ENCODE results near the gene DFFB.
"Not testable (repeated sequence)": the region's sequence is repeated elsewhere in the genome, so short reads cannot be mapped to it uniquely, and the experiment has no call there.

DNA sequence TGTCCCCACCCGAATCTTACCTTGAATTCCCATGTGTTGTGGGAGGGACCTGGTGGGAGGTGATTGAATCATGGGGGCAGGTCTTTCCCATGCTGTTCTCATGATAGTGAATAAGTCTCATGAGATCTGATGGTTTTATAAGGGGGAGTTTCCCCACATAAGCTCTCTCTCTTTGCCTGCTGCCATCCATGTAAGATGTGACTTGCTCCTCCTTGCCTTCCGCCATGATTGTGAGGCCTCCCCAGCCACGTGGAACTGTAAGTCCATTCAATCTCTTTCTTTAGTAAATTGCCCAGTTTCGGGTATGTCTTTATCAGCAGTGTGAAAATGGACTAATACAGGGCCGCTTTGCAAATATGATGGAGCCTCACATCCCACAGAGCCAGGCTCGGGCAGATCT, 61.1 kb downstream of the DFFB start:
- TF ChIP-seq SMAD4 (CRISPR knock-in tag; conservative IDR thresholded peaks at IDR 0.05); TAF1 (IDR thresholded peaks at IDR 0.05; ENCODE audit: control insufficient read depth, extremely low read depth, insufficient read depth, low read length, severe bottlenecking); EZH2 (IDR thresholded peaks at IDR 0.05; ENCODE audit: borderline replicate concordance, low read depth, low read length); CBX8 (IDR thresholded peaks at IDR 0.05; ENCODE audit: borderline replicate concordance, extremely low read depth, low read depth, low read length, poor library complexity, severe bottlenecking); RB1 (IDR thresholded peaks at IDR 0.05; ENCODE audit: low read depth); FOXK1 (CRISPR knock-in tag; IDR thresholded peaks at IDR 0.05; ENCODE audit: borderline replicate concordance); CREB1 (IDR thresholded peaks at IDR 0.05); CREB1 (CRISPR knock-in tag; IDR thresholded peaks at IDR 0.05); ZNF76 (CRISPR knock-in tag; IDR thresholded peaks at IDR 0.05; ENCODE audit: borderline replicate concordance); RFX5 (IDR thresholded peaks at IDR 0.05; ENCODE audit: low read depth, low read length); PHTF2 (CRISPR knock-in tag; IDR thresholded peaks at IDR 0.05): not testable (repeated sequence)
- TF ChIP-seq, protein P1, sequence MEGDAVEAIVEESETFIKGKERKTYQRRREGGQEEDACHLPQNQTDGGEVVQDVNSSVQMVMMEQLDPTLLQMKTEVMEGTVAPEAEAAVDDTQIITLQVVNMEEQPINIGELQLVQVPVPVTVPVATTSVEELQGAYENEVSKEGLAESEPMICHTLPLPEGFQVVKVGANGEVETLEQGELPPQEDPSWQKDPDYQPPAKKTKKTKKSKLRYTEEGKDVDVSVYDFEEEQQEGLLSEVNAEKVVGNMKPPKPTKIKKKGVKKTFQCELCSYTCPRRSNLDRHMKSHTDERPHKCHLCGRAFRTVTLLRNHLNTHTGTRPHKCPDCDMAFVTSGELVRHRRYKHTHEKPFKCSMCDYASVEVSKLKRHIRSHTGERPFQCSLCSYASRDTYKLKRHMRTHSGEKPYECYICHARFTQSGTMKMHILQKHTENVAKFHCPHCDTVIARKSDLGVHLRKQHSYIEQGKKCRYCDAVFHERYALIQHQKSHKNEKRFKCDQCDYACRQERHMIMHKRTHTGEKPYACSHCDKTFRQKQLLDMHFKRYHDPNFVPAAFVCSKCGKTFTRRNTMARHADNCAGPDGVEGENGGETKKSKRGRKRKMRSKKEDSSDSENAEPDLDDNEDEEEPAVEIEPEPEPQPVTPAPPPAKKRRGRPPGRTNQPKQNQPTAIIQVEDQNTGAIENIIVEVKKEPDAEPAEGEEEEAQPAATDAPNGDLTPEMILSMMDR (IDR thresholded peaks at IDR 0.05 in 2 of 3, conservative IDR thresholded peaks at IDR 0.05 in 1 of 3; ENCODE audit: insufficient read depth in 2 of 3, low read depth in 1 of 3, low read length in 3 of 3), result not testable (repeated sequence)
- TF ChIP-seq, protein P2, sequence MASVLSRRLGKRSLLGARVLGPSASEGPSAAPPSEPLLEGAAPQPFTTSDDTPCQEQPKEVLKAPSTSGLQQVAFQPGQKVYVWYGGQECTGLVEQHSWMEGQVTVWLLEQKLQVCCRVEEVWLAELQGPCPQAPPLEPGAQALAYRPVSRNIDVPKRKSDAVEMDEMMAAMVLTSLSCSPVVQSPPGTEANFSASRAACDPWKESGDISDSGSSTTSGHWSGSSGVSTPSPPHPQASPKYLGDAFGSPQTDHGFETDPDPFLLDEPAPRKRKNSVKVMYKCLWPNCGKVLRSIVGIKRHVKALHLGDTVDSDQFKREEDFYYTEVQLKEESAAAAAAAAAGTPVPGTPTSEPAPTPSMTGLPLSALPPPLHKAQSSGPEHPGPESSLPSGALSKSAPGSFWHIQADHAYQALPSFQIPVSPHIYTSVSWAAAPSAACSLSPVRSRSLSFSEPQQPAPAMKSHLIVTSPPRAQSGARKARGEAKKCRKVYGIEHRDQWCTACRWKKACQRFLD (CRISPR knock-in tag; IDR thresholded peaks at IDR 0.05), result not testable (repeated sequence)
- TF ChIP-seq, protein P3, sequence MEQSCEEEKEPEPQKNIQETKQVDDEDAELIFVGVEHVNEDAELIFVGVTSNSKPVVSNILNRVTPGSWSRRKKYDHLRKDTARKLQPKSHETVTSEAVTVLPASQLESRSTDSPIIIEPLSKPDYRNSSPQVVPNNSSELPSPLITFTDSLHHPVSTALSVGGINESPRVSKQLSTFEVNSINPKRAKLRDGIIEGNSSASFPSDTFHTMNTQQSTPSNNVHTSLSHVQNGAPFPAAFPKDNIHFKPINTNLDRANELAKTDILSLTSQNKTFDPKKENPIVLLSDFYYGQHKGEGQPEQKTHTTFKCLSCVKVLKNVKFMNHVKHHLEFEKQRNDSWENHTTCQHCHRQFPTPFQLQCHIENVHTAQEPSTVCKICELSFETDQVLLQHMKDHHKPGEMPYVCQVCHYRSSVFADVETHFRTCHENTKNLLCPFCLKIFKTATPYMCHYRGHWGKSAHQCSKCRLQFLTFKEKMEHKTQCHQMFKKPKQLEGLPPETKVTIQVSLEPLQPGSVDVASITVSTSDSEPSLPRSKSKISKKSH (CRISPR knock-in tag; IDR thresholded peaks at IDR 0.05), result not testable (repeated sequence)
- TF ChIP-seq, protein P4, sequence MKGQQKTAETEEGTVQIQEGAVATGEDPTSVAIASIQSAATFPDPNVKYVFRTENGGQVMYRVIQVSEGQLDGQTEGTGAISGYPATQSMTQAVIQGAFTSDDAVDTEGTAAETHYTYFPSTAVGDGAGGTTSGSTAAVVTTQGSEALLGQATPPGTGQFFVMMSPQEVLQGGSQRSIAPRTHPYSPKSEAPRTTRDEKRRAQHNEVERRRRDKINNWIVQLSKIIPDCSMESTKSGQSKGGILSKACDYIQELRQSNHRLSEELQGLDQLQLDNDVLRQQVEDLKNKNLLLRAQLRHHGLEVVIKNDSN (CRISPR knock-in tag; IDR thresholded peaks at IDR 0.05), result not testable (repeated sequence)

Measured in K562 (cell line).